ENCODE results near the gene MRGPRG.

Gene MRGPRG

DNA sequence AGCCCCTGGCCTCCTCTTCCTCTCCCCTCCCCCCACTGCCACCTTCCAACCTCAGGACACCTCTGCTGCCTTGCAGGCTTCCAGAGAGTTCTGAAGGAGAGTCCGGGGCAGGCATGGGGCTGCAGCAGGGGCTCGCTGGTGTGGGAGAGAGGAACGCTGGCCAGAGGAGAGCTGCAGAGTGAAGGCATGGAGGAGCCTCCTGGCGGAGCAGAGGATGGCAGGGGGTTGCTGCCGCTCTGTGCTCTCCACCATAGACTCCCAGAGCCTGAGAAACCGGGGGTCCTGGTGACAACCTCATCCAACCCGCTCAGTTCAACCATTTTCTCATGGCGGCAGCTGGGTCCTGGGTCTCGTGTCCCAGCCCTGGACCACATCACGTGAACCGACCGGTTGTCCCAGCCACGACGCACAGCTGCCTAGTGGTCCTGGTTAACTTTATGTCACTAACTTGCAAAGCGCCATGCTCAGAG is 17.5 kb downstream of the MRGPRG start:
- DNase-seq = no peak
- Histone ChIP-seq H4K8ac (ENCODE audit: low read depth, low read length) (no peak overlapping the region), H2BK120ac (ENCODE audit: insufficient read depth, low read length, poor library complexity) (no peak overlapping the region), H3K4me1 (ENCODE audit: control insufficient read depth in 1 of 2, insufficient read depth in 2 of 2, low read length in 2 of 2) (no peaks in the 10 kb centered on the region), H3K79me2 (ENCODE audit: control insufficient read depth, insufficient read depth, low read length, poor library complexity) (no peaks in the 10 kb centered on the region), H3K27ac (ENCODE audit: low read depth, low read length) (no peak overlapping the region), H2BK12ac (ENCODE audit: low read length) (no peak overlapping the region), H3K14ac (ENCODE audit: low read length) (no peak overlapping the region), H2BK5ac (ENCODE audit: low read depth, low read length, poor library complexity) (no peak overlapping the region), H3K23ac (ENCODE audit: low read length) (no peak overlapping the region), H3K9me3 (ENCODE audit: insufficient read depth, low read depth, low read length) (peaks cover 6% of the 10 kb centered on the region), H2AFZ (ENCODE audit: insufficient read depth, low read length, poor library complexity) (no peak overlapping the region), H3K27me3 (ENCODE audit: insufficient read depth, low read length) (peaks cover 22% of the 10 kb centered on the region), H4K12ac (ENCODE audit: low read depth, low read length) (no peak overlapping the region), H4K91ac (ENCODE audit: low read depth, low read length) (no peak overlapping the region), H3K4ac (ENCODE audit: low read depth, low read length) (no peak overlapping the region), H3K4me3 (ENCODE audit: low read depth, low read length) (no peak overlapping the region), H3K9ac (ENCODE audit: low read length) (no peak overlapping the region), H3K79me1 (ENCODE audit: low read length) (no peaks in the 10 kb centered on the region), H3K4me2 (ENCODE audit: low read length) (no peak overlapping the region), H2AK5ac (ENCODE audit: low read length) (no peak overlapping the region), H3K18ac (ENCODE audit: low read length) (no peak overlapping the region), H3K36me3 (ENCODE audit: control insufficient read depth in 1 of 2, insufficient read depth in 2 of 2, low read length in 2 of 2) (no peaks in the 10 kb centered on the region)
- WGBS (ENCODE audit: extremely low coverage, insufficient coverage, insufficient read length) = no CpG with 5 or more reads among the region's 15 CpGs

DNA sequence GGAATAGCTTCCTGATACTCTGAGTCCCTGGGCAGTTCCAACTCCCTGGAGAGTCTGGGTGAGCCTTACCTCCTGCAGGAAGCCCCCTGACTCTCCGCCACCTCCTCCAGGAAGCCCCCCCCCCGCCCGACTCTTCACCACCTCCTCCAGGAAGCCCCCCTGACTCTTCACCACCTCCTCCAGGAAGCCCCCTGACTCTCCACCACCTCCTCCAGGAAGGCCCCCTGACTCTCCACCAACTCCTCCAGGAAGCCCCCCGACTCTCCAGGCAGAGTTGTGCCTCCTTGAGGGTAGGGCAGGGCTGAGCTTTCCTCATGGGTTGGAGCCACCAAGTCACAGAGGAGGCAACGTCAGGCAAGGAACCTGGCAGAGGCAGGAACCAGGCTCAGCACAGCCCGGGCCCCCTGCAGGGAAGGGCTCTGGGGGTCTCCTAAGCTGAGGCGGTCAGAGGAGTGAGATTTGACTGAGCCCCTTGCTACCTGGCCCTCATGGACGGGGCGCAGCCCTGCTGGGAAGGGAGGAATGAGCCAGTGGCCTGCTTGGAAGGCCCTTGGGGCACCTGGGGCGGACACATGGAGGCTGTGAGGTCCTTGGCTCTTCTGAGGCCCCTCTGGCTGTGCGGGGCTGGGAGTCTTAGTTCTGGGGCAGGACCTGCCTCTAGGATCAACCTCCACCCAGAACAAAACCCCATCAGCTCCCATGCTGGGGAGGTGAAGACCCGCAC is 18.1 kb downstream of the MRGPRG start:
- H3K36me3 ChIP-seq (ENCODE audit: control insufficient read depth in 1 of 2, insufficient read depth in 2 of 2, low read length in 2 of 2) = no peaks in the 10 kb centered on the region
- no peak overlapping the region for H4K8ac ChIP-seq (ENCODE audit: low read depth, low read length)
- H2BK5ac ChIP-seq (ENCODE audit: low read depth, low read length, poor library complexity) = no peak overlapping the region
- no peak overlapping the region for H3K4ac ChIP-seq (ENCODE audit: low read depth, low read length)
- no peak overlapping the region for H3K4me2 ChIP-seq (ENCODE audit: low read length)
- no peak overlapping the region for H3K23ac ChIP-seq (ENCODE audit: low read length)
- H3K9me3 ChIP-seq (ENCODE audit: insufficient read depth, low read depth, low read length) = peaks cover 6% of the 10 kb centered on the region
- no peaks in the 10 kb centered on the region for H3K4me1 ChIP-seq (ENCODE audit: control insufficient read depth in 1 of 2, insufficient read depth in 2 of 2, low read length in 2 of 2)
- no peak overlapping the region for H2AK5ac ChIP-seq (ENCODE audit: low read length)
- H3K14ac ChIP-seq (ENCODE audit: low read length) = no peak overlapping the region
- H3K27ac ChIP-seq (ENCODE audit: low read depth, low read length) = no peak overlapping the region
- H4K12ac ChIP-seq (ENCODE audit: low read depth, low read length) = no peak overlapping the region
- peaks cover 22% of the 10 kb centered on the region for H3K27me3 ChIP-seq (ENCODE audit: insufficient read depth, low read length)
- H2AFZ ChIP-seq (ENCODE audit: insufficient read depth, low read length, poor library complexity) = no peak overlapping the region
- no peak overlapping the region for H3K9ac ChIP-seq (ENCODE audit: low read length)
- H3K4me3 ChIP-seq (ENCODE audit: low read depth, low read length) = no peak overlapping the region
- no peak overlapping the region for H2BK12ac ChIP-seq (ENCODE audit: low read length)
- no peak overlapping the region for H3K18ac ChIP-seq (ENCODE audit: low read length)
- no CpG with 5 or more reads among the region's 12 CpGs for WGBS (ENCODE audit: extremely low coverage, insufficient coverage, insufficient read length)
- no peak overlapping the region for H4K91ac ChIP-seq (ENCODE audit: low read depth, low read length)
- H2BK120ac ChIP-seq (ENCODE audit: insufficient read depth, low read length, poor library complexity) = no peak overlapping the region
- no peaks in the 10 kb centered on the region for H3K79me1 ChIP-seq (ENCODE audit: low read length)
- DNase-seq = no peak
- no peaks in the 10 kb centered on the region for H3K79me2 ChIP-seq (ENCODE audit: control insufficient read depth, insufficient read depth, low read length, poor library complexity)

DNA sequence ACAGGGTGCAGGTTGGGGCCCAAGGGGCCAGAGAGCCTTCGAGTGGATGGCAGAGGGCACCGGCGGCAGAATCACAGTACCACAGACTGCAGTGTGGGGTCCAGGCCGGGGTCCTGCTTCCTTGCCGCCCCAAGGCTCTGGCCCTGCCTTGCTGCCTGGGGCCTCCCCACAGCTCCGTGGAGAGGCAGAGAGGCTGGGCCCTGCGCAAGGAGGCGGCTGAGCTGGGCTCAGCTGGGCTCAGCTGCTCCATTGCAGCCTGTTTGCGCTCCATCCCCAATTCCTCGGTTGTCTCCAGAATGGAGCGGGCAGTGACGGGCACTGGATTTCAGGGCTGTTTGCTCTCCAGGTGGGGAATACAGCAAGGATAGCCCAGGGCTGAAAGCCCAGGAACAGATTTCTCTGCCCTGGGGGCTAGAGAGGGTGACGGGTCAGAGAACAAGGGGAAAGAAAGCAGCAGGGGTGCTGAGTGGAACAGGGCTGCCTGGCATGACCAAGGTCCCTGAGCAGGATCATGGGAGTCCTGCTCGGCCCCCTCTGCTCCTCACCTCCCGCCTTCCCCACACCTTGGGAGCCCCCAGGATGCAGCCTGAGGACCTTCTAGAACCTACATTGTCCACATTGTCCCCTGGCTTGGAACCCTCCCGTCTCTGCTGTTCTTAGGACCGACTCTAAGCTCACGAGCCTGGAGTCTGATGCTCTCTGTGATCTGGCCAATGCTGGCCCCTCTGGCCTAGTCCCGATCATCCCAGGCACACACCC is 18.9 kb downstream of the MRGPRG start:
- H3K9ac ChIP-seq (ENCODE audit: low read length) = no peak overlapping the region
- no peak overlapping the region for H3K14ac ChIP-seq (ENCODE audit: low read length)
- H2AFZ ChIP-seq (ENCODE audit: insufficient read depth, low read length, poor library complexity) = no peak overlapping the region
- H4K8ac ChIP-seq (ENCODE audit: low read depth, low read length) = no peak overlapping the region
- no peaks in the 10 kb centered on the region for H3K79me2 ChIP-seq (ENCODE audit: control insufficient read depth, insufficient read depth, low read length, poor library complexity)
- H4K12ac ChIP-seq (ENCODE audit: low read depth, low read length) = no peak overlapping the region
- no peak overlapping the region for H2BK120ac ChIP-seq (ENCODE audit: insufficient read depth, low read length, poor library complexity)
- no peaks in the 10 kb centered on the region for H3K9me3 ChIP-seq (ENCODE audit: insufficient read depth, low read depth, low read length)
- DNase-seq = no peak
- no peaks in the 10 kb centered on the region for H3K36me3 ChIP-seq (ENCODE audit: control insufficient read depth in 1 of 2, insufficient read depth in 2 of 2, low read length in 2 of 2)
- H2BK5ac ChIP-seq (ENCODE audit: low read depth, low read length, poor library complexity) = no peak overlapping the region
- no peaks in the 10 kb centered on the region for H3K4me1 ChIP-seq (ENCODE audit: control insufficient read depth in 1 of 2, insufficient read depth in 2 of 2, low read length in 2 of 2)
- H3K4ac ChIP-seq (ENCODE audit: low read depth, low read length) = no peak overlapping the region
- H3K23ac ChIP-seq (ENCODE audit: low read length) = no peak overlapping the region
- no peak overlapping the region for H2AK5ac ChIP-seq (ENCODE audit: low read length)
- no peak overlapping the region for H3K4me3 ChIP-seq (ENCODE audit: low read depth, low read length)
- H3K27me3 ChIP-seq (ENCODE audit: insufficient read depth, low read length) = peaks cover 22% of the 10 kb centered on the region
- H4K91ac ChIP-seq (ENCODE audit: low read depth, low read length) = no peak overlapping the region
- no peak overlapping the region for H2BK12ac ChIP-seq (ENCODE audit: low read length)
- no peak overlapping the region for H3K4me2 ChIP-seq (ENCODE audit: low read length)
- no peak overlapping the region for H3K27ac ChIP-seq (ENCODE audit: low read depth, low read length)
- WGBS (ENCODE audit: extremely low coverage, insufficient coverage, insufficient read length) = no CpG with 5 or more reads among the region's 19 CpGs
- H3K18ac ChIP-seq (ENCODE audit: low read length) = no peak overlapping the region
- H3K79me1 ChIP-seq (ENCODE audit: low read length) = no peaks in the 10 kb centered on the region

DNA sequence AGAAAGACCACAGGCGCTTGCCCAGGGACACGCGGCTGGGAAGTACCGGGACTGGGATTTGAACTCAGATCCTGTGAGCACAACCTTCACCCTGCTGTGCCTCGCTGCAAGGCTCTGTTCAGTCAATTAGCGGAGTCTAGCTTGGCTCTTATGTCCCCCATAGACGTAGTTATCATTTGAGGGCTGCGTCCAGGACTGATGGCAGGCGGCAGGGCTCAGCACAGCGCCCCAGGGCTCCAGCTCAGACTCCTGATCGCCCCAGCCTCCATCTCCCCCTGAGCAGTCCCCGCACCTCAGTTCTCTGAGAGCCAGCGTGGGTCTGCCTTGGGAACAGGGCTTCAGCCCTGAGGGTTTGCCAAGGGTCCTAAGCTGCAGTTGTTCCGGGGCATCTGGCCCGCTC is 19.8 kb downstream of the MRGPRG start:
- Histone ChIP-seq H2BK120ac (ENCODE audit: insufficient read depth, low read length, poor library complexity) (no peak overlapping the region), H3K79me2 (ENCODE audit: control insufficient read depth, insufficient read depth, low read length, poor library complexity) (no peaks in the 10 kb centered on the region), H3K18ac (ENCODE audit: low read length) (no peak overlapping the region), H3K14ac (ENCODE audit: low read length) (no peak overlapping the region), H3K27ac (ENCODE audit: low read depth, low read length) (no peak overlapping the region), H3K4me2 (ENCODE audit: low read length) (no peak overlapping the region), H3K23ac (ENCODE audit: low read length) (no peak overlapping the region), H3K9ac (ENCODE audit: low read length) (no peak overlapping the region), H3K4me1 (ENCODE audit: control insufficient read depth in 1 of 2, insufficient read depth in 2 of 2, low read length in 2 of 2) (no peaks in the 10 kb centered on the region), H3K79me1 (ENCODE audit: low read length) (no peaks in the 10 kb centered on the region), H2BK5ac (ENCODE audit: low read depth, low read length, poor library complexity) (no peak overlapping the region), H3K36me3 (ENCODE audit: control insufficient read depth in 1 of 2, insufficient read depth in 2 of 2, low read length in 2 of 2) (no peaks in the 10 kb centered on the region), H3K9me3 (ENCODE audit: insufficient read depth, low read depth, low read length) (no peaks in the 10 kb centered on the region), H4K8ac (ENCODE audit: low read depth, low read length) (no peak overlapping the region), H2AFZ (ENCODE audit: insufficient read depth, low read length, poor library complexity) (no peak overlapping the region), H3K27me3 (ENCODE audit: insufficient read depth, low read length) (peaks cover 21% of the 10 kb centered on the region), H3K4me3 (ENCODE audit: low read depth, low read length) (no peak overlapping the region), H4K12ac (ENCODE audit: low read depth, low read length) (no peak overlapping the region), H3K4ac (ENCODE audit: low read depth, low read length) (no peak overlapping the region), H2BK12ac (ENCODE audit: low read length) (no peak overlapping the region), H4K91ac (ENCODE audit: low read depth, low read length) (no peak overlapping the region), H2AK5ac (ENCODE audit: low read length) (no peak overlapping the region)
- WGBS (ENCODE audit: extremely low coverage, insufficient coverage, insufficient read length) = no CpG with 5 or more reads among the region's 15 CpGs
- no peak for DNase-seq

All from trophoblast cell (in vitro differentiated cells and primary cell).